Measurements from ENCODE around the gene GABRG2.

GABRG2 gene

GRCh38 chr5:162163663-162164062 lies 96.1 kb downstream of the GABRG2 start (continued):
- TF ChIP-seq, protein P1, sequence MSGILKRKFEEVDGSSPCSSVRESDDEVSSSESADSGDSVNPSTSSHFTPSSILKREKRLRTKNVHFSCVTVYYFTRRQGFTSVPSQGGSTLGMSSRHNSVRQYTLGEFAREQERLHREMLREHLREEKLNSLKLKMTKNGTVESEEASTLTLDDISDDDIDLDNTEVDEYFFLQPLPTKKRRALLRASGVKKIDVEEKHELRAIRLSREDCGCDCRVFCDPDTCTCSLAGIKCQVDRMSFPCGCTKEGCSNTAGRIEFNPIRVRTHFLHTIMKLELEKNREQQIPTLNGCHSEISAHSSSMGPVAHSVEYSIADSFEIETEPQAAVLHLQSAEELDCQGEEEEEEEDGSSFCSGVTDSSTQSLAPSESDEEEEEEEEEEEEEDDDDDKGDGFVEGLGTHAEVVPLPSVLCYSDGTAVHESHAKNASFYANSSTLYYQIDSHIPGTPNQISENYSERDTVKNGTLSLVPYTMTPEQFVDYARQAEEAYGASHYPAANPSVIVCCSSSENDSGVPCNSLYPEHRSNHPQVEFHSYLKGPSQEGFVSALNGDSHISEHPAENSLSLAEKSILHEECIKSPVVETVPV (CRISPR knock-in tag; IDR thresholded peaks at IDR 0.05), result no peak
- TF ChIP-seq CREB5 (CRISPR knock-in tag; IDR thresholded peaks at IDR 0.05; ENCODE audit: low read depth) (no peak), ZC3H10 (CRISPR knock-in tag; IDR thresholded peaks at IDR 0.05) (no peak), GLIS3 (CRISPR knock-in tag; IDR thresholded peaks at IDR 0.05) (no peak)

DNA sequence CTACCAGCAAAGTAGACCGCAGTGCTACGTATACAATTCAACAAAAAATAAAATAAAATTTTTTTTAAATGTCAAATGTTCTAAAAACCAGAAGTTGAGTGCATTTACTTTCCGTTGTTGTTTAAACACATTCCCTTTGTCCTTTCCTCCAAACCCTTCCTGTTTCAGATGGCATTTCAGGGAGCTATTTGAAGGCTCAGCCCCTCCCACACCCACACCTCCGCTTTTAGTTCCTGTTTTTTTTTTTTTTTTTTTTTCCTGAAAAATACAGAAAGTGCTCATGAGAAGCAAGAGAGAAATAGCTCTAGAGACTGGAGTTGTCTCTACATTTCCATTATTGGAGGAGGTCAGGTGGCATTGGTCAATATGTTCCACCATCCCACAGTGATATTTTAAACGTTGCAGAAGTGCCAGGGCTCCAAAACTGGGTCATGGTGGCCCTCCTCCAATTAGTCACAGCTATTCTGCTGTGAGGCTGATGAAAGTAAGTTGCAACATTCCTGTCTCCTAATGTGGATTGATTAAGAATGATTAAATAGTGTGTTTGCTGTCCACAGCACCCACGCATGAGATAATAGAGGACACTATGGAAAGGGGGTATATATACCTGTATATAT lies 106.9 kb downstream of the GABRG2 start:
- no peak for ATAC-seq
- no peak for TF ChIP-seq ZNF565 (CRISPR knock-in tag; conservative IDR thresholded peaks at IDR 0.05; ENCODE audit: low read depth)
- TF ChIP-seq TOX (CRISPR knock-in tag; IDR thresholded peaks at IDR 0.05; ENCODE audit: borderline replicate concordance), result no peak

GRCh38 chr5:162187371-162187770 lies 119.8 kb downstream of the GABRG2 start:
- ATAC-seq, result no peak
- no peak for TF ChIP-seq RARB (CRISPR knock-in tag; IDR thresholded peaks at IDR 0.05)

GRCh38 chr5:162189719-162190118 lies 122.1 kb downstream of the GABRG2 start:
- ATAC-seq, result no peak
- TF ChIP-seq SNAI2 (CRISPR knock-in tag; IDR thresholded peaks at IDR 0.05), result no peak

GRCh38 chr5:162193012-162193411 lies 125.4 kb downstream of the GABRG2 start:
- no peak for ATAC-seq
- TF ChIP-seq ESRRG (CRISPR knock-in tag; IDR thresholded peaks at IDR 0.05), result no peak
- no peak for TF ChIP-seq ARNTL (CRISPR knock-in tag; IDR thresholded peaks at IDR 0.05; ENCODE audit: borderline replicate concordance, low read depth)
- TF ChIP-seq ZC3H10 (CRISPR knock-in tag; IDR thresholded peaks at IDR 0.05), result no peak
- TF ChIP-seq RARB (CRISPR knock-in tag; IDR thresholded peaks at IDR 0.05), result no peak
- TF ChIP-seq ZFP3 (CRISPR knock-in tag; IDR thresholded peaks at IDR 0.05), result no peak
- no peak for TF ChIP-seq TCF4 (CRISPR knock-in tag; IDR thresholded peaks at IDR 0.05; ENCODE audit: borderline replicate concordance)
- TF ChIP-seq, protein P1 (CRISPR knock-in tag; IDR thresholded peaks at IDR 0.05), result no peak
- TF ChIP-seq, protein P2, sequence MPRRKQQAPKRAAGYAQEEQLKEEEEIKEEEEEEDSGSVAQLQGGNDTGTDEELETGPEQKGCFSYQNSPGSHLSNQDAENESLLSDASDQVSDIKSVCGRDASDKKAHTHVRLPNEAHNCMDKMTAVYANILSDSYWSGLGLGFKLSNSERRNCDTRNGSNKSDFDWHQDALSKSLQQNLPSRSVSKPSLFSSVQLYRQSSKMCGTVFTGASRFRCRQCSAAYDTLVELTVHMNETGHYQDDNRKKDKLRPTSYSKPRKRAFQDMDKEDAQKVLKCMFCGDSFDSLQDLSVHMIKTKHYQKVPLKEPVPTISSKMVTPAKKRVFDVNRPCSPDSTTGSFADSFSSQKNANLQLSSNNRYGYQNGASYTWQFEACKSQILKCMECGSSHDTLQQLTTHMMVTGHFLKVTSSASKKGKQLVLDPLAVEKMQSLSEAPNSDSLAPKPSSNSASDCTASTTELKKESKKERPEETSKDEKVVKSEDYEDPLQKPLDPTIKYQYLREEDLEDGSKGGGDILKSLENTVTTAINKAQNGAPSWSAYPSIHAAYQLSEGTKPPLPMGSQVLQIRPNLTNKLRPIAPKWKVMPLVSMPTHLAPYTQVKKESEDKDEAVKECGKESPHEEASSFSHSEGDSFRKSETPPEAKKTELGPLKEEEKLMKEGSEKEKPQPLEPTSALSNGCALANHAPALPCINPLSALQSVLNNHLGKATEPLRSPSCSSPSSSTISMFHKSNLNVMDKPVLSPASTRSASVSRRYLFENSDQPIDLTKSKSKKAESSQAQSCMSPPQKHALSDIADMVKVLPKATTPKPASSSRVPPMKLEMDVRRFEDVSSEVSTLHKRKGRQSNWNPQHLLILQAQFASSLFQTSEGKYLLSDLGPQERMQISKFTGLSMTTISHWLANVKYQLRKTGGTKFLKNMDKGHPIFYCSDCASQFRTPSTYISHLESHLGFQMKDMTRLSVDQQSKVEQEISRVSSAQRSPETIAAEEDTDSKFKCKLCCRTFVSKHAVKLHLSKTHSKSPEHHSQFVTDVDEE (CRISPR knock-in tag; IDR thresholded peaks at IDR 0.05), result no peak
- TF ChIP-seq CREB5 (CRISPR knock-in tag; IDR thresholded peaks at IDR 0.05; ENCODE audit: low read depth), result no peak
- TF ChIP-seq GLIS3 (CRISPR knock-in tag; IDR thresholded peaks at IDR 0.05), result no peak

DNA sequence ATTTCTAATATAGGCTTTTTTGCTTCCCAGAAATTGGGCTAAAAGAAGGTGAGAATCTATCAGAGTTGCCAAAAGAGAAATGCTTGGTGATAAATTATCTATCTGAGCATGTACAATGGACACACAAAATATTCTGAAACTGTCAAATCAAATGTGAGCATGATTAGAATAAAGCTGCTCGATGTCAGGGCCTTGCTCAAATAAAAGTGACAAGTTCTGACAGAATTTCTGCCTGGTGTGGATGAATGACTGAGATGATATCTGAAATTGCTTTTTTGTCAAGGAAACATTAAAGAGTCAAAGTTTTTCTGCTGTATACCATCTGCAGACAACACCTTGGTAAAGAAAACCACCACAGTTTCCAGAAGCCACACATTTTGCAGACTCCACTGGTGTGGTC lies 128.8 kb downstream of the GABRG2 start:
- ATAC-seq, result no peak
- TF ChIP-seq BACH2 (CRISPR knock-in tag; IDR thresholded peaks at IDR 0.05; ENCODE audit: borderline replicate concordance) (no peak), ZNF565 (CRISPR knock-in tag; conservative IDR thresholded peaks at IDR 0.05; ENCODE audit: low read depth) (no peak), ZNF70 (CRISPR knock-in tag; IDR thresholded peaks at IDR 0.05) (no peak), PPARA (CRISPR knock-in tag; IDR thresholded peaks at IDR 0.05; ENCODE audit: borderline replicate concordance) (no peak), ZC3H10 (CRISPR knock-in tag; IDR thresholded peaks at IDR 0.05) (no peak), CSDC2 (CRISPR knock-in tag; IDR thresholded peaks at IDR 0.05) (no peak), ISL1 (CRISPR knock-in tag; IDR thresholded peaks at IDR 0.05) (no peak), ZFP30 (CRISPR knock-in tag; IDR thresholded peaks at IDR 0.05) (no peak), ARNTL (CRISPR knock-in tag; IDR thresholded peaks at IDR 0.05; ENCODE audit: borderline replicate concordance, low read depth) (no peak), ZFP3 (CRISPR knock-in tag; IDR thresholded peaks at IDR 0.05) (no peak)
- TF ChIP-seq, protein P3, sequence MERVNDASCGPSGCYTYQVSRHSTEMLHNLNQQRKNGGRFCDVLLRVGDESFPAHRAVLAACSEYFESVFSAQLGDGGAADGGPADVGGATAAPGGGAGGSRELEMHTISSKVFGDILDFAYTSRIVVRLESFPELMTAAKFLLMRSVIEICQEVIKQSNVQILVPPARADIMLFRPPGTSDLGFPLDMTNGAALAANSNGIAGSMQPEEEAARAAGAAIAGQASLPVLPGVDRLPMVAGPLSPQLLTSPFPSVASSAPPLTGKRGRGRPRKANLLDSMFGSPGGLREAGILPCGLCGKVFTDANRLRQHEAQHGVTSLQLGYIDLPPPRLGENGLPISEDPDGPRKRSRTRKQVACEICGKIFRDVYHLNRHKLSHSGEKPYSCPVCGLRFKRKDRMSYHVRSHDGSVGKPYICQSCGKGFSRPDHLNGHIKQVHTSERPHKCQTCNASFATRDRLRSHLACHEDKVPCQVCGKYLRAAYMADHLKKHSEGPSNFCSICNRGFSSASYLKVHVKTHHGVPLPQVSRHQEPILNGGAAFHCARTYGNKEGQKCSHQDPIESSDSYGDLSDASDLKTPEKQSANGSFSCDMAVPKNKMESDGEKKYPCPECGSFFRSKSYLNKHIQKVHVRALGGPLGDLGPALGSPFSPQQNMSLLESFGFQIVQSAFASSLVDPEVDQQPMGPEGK (CRISPR knock-in tag; IDR thresholded peaks at IDR 0.05; ENCODE audit: borderline replicate concordance), result no peak
- TF ChIP-seq, protein P1 (CRISPR knock-in tag; IDR thresholded peaks at IDR 0.05), result no peak
